ENCODE measurements around the gene CRTAC1. TPM values are rescaled to one million over a fixed set of nuclear protein-coding genes. Genes with fewer than 3 reads are reported as not detected.

The CRTAC1 gene
- total RNA-seq, 1 donor from 2014 or later: 123 TPM

DNA sequence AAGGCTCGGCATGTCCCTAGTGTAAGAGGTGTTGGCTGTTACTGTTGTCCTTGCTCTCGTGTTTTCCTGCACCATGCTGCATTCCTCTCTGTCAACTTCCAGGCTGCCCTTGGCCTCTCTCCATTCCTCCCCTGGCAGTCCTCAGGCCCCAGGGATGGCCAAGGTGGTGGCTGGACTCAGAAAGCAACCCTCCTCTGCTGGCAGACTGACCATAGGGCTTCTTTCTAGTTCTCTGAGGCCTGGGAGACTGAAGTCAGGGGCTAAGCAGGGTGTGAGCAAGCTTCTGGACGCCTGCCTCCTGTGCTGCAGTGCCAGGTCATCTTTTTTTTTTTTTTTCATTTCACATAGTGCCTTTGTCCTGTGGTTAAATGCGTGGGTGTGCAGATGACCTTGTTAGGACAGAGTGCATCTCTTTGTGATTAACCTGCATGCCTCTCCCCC, 108.8 kb downstream of the CRTAC1 start:
- no peaks in the 10 kb centered on the region for H3K9me3 ChIP-seq
- H3K27ac ChIP-seq: no peak overlapping the region
- intact Hi-C loops (cut with DNase I): no loop called here
- peaks cover 4% of the 10 kb centered on the region for H3K4me1 ChIP-seq
- H3K27me3 ChIP-seq (ENCODE audit: low read depth): peaks cover 18% of the 10 kb centered on the region
- TF ChIP-seq, protein P1, sequence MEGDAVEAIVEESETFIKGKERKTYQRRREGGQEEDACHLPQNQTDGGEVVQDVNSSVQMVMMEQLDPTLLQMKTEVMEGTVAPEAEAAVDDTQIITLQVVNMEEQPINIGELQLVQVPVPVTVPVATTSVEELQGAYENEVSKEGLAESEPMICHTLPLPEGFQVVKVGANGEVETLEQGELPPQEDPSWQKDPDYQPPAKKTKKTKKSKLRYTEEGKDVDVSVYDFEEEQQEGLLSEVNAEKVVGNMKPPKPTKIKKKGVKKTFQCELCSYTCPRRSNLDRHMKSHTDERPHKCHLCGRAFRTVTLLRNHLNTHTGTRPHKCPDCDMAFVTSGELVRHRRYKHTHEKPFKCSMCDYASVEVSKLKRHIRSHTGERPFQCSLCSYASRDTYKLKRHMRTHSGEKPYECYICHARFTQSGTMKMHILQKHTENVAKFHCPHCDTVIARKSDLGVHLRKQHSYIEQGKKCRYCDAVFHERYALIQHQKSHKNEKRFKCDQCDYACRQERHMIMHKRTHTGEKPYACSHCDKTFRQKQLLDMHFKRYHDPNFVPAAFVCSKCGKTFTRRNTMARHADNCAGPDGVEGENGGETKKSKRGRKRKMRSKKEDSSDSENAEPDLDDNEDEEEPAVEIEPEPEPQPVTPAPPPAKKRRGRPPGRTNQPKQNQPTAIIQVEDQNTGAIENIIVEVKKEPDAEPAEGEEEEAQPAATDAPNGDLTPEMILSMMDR (IDR thresholded peaks at IDR 0.05): no peak
- no peak for ATAC-seq
- no peak for DNase-seq
- no peaks in the 10 kb centered on the region for H3K36me3 ChIP-seq
- no peak overlapping the region for H3K4me3 ChIP-seq

DNA sequence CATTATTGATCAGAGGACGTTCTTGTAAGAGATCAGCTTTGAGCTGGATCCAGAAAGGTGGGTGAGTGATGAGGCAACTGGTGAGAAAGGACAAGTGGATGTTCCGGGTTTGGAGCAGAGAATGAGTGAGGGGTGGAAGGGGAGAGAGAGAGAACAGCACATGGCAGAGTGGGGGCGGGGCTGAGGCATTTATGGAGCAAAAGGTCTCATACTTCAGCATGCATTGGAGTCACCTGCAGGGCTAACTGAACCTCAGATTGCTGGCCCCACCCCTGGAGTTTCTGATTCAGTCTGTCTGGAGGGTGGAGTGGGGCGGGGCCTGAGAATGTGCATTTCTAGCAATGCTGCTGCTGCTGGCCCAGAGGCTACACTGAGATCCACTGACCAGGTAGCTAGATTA, 109.6 kb downstream of the CRTAC1 start:
- intact Hi-C loops (cut with DNase I): no loop called here
- ATAC-seq (no peak), DNase-seq (peak; percentile 44)
- peaks cover 4% of the 10 kb centered on the region for H3K4me1 ChIP-seq
- H3K36me3 ChIP-seq: no peaks in the 10 kb centered on the region
- H3K4me3 ChIP-seq: no peak overlapping the region
- TF ChIP-seq, protein P1 (IDR thresholded peaks at IDR 0.05): no peak
- H3K9me3 ChIP-seq: no peaks in the 10 kb centered on the region
- H3K27me3 ChIP-seq (ENCODE audit: low read depth): peaks cover 18% of the 10 kb centered on the region
- H3K27ac ChIP-seq: no peak overlapping the region

DNA sequence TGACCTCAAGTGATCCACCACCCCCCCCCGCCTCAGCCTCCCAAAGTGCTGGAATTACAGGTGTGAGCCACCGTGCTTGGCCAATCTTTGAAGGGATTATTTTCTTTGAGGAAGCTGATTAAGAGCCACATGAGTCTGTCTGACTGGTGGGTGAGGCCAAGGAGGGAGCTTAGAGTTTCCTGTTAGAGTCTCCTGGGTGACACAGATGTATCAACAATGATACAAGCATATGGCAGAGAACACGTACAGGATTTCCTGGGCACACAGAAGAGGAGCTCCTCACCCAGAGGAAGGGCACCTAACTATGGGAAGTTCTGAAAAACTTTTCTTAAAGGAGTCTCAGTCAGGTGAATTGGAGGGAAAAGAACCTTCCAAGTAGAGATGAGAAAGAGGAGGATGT, 111.4 kb downstream of the CRTAC1 start:
- no peak for ATAC-seq
- TF ChIP-seq, protein P1 (IDR thresholded peaks at IDR 0.05): no peak

DNA sequence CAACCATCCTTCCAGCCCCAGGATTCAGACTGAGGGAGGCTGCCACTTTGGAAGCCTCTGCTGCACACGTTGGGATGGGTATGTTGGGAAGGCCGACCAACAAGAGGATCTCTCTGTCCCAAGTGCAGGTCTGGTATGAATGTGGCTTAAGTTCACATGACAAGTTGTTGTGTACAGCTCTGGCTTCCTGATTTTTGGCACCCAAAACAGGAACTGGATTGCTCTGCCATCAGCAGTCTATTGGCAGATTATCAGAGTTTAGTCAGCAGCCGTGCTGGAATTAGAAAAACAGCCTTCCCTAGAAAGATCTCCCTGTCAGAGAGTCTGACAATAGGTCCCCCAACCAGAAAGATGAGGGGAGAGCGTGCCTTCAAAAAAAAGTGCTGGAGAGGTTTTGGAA, 113.8 kb downstream of the CRTAC1 start:
- no peak overlapping the region for H3K4me3 ChIP-seq
- intact Hi-C loops (cut with DNase I): no loop called here
- no peaks in the 10 kb centered on the region for H3K9me3 ChIP-seq
- H3K27me3 ChIP-seq (ENCODE audit: low read depth): peaks cover 8% of the 10 kb centered on the region
- DNase-seq: peak; percentile 6
- TF ChIP-seq, protein P1 (IDR thresholded peaks at IDR 0.05): no peak
- H3K4me1 ChIP-seq: peaks cover 8% of the 10 kb centered on the region
- H3K36me3 ChIP-seq: no peaks in the 10 kb centered on the region
- H3K27ac ChIP-seq: no peak overlapping the region
- peak; percentile 14 to 16 for ATAC-seq

More for the DNA sequence above, 111.4 kb downstream of the CRTAC1 start:
- H3K9me3 ChIP-seq: no peaks in the 10 kb centered on the region
- peaks cover 8% of the 10 kb centered on the region for H3K4me1 ChIP-seq
- no peak overlapping the region for H3K27ac ChIP-seq
- intact Hi-C loops (cut with DNase I): no loop called here
- peak; percentile 5 for DNase-seq
- peaks cover 22% of the 10 kb centered on the region for H3K27me3 ChIP-seq (ENCODE audit: low read depth)
- H3K36me3 ChIP-seq: no peaks in the 10 kb centered on the region
- no peak overlapping the region for H3K4me3 ChIP-seq

DNA sequence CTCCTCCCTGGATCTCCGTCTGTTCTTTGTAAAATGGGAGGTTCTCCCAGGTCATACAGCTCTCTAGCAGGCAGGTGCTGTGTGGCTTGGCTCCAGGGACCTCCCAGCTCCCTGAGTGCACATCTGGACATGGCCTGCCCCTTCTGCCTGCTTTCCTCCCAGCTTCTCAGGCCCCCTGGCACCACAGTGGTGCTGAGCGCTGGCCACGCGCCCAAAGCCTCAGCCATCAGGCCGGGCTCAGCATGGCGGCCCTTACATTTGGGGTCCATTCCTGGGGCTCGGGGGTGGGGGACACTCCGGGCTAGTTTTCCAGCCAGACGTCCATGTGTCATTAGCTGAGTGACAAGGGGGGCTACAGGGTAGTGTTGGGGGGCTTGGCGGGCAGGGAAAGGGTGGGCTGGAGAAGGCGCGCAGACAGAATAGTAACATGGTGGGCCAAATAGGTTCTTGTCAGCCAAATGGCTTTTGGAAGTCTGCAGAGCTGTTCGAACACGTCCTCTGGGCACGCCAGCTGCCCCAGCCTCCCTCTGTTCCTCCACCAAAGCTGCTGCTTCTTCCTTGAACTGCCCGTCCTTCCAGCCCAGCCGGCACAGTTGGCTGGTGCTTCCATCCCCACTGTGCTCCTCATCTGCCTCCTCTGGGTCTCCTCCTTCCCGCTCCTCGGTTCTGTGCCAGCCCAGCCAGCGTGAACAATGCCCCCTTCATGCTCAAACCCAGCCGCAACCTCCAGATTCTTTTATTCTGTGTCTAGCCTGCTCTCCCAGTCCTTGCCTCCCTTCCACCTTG, 114.9 kb downstream of the CRTAC1 start:
- DNase-seq: peak; percentile 41
- no peak for ATAC-seq
- TF ChIP-seq, protein P1 (IDR thresholded peaks at IDR 0.05): no peak
- Histone ChIP-seq H3K9me3 (no peaks in the 10 kb centered on the region), H3K4me1 (peaks cover 8% of the 10 kb centered on the region), H3K36me3 (no peaks in the 10 kb centered on the region), H3K4me3 (no peak overlapping the region), H3K27ac (no peak overlapping the region), H3K27me3 (ENCODE audit: low read depth) (peaks cover 8% of the 10 kb centered on the region)
- intact Hi-C loops (cut with DNase I): no loop called here

Data from lower lobe of right lung (tissue), 2 donors.